ENCODE results near the gene RAB26.
"Not testable (repeated sequence)": the region's sequence is repeated elsewhere in the genome, so short reads cannot be mapped to it uniquely, and the experiment has no call there.

RAB26 gene

GRCh38 chr16:2147981-2148671 is at the start of gene RAB26:
Gene RAB26 (plus strand): TSS chr16:2148625. CDS start chr16:2148784, 159 bp downstream.
- no peak for DNase-seq (ENCODE audit: low read depth in 2 of 2)

- DNase-seq (ENCODE audit: low read depth in 2 of 2), result not testable (repeated sequence)
These were observed 46.8 kb upstream of the RAB26 start for GRCh38 chr16:2101581-2101980.

- no peak for DNase-seq (ENCODE audit: low read depth in 2 of 2)
These were observed 46.0 kb upstream of the RAB26 start for GRCh38 chr16:2102471-2102870.

- not testable (repeated sequence) for DNase-seq (ENCODE audit: low read depth in 2 of 2)
These were observed 44.0 kb upstream of the RAB26 start for GRCh38 chr16:2104464-2104863.

GRCh38 chr16:2105291-2105690 is 43.1 kb upstream of the RAB26 start:
- DNase-seq (ENCODE audit: low read depth in 2 of 2), result not testable (repeated sequence)

- DNase-seq (ENCODE audit: low read depth in 2 of 2), result not testable (repeated sequence)
These were observed 42.7 kb upstream of the RAB26 start for GRCh38 chr16:2105769-2106168.

GRCh38 chr16:2106211-2106610 is 42.2 kb upstream of the RAB26 start:
- not testable (repeated sequence) for DNase-seq (ENCODE audit: low read depth in 2 of 2)

GRCh38 chr16:2107121-2107790 is 41.2 kb upstream of the RAB26 start:
- DNase-seq (ENCODE audit: low read depth in 2 of 2), result not testable (repeated sequence)

- DNase-seq (ENCODE audit: low read depth in 2 of 2), result not testable (repeated sequence)
These were observed 40.7 kb upstream of the RAB26 start for GRCh38 chr16:2107791-2108125.

GRCh38 chr16:2108446-2109270 is 39.8 kb upstream of the RAB26 start:
- not testable (repeated sequence) for DNase-seq (ENCODE audit: low read depth in 2 of 2)

- DNase-seq (ENCODE audit: low read depth in 2 of 2), result not testable (repeated sequence)
These were observed 39.2 kb upstream of the RAB26 start for GRCh38 chr16:2109271-2109580.

- DNase-seq (ENCODE audit: low read depth in 2 of 2), result not testable (repeated sequence)
These were observed 38.6 kb upstream of the RAB26 start for GRCh38 chr16:2109872-2110271.

- not testable (repeated sequence) for DNase-seq (ENCODE audit: low read depth in 2 of 2)
These were observed 38.0 kb upstream of the RAB26 start for GRCh38 chr16:2110332-2111008.

- DNase-seq (ENCODE audit: low read depth in 2 of 2), result not testable (repeated sequence)
These were observed 37.4 kb upstream of the RAB26 start for GRCh38 chr16:2111009-2111353.

- DNase-seq (ENCODE audit: low read depth in 2 of 2), result not testable (repeated sequence)
These were observed 36.8 kb upstream of the RAB26 start for GRCh38 chr16:2111412-2112335.

GRCh38 chr16:2112539-2113106 is 35.8 kb upstream of the RAB26 start:
- DNase-seq (ENCODE audit: low read depth in 2 of 2), result not testable (repeated sequence)

GRCh38 chr16:2114225-2114624 is 34.2 kb upstream of the RAB26 start:
- not testable (repeated sequence) for DNase-seq (ENCODE audit: low read depth in 2 of 2)

- not testable (repeated sequence) for DNase-seq (ENCODE audit: low read depth in 2 of 2)
These were observed 33.4 kb upstream of the RAB26 start for GRCh38 chr16:2114885-2115590.

- no peak for DNase-seq (ENCODE audit: low read depth in 2 of 2)
These were observed 32.8 kb upstream of the RAB26 start for GRCh38 chr16:2115591-2115973.

GRCh38 chr16:2116428-2116827 is 32.0 kb upstream of the RAB26 start:
- DNase-seq (ENCODE audit: low read depth in 2 of 2), result not testable (repeated sequence)

Measured in fibroblast of skin of left biceps (primary cell).